ENCODE measurements around the gene NHERF1. TPM values are rescaled to one million over a fixed set of nuclear protein-coding genes. Genes with fewer than 3 reads are reported as not detected.

The NHERF1 gene
- total RNA-seq, 4 donors from 2014 or later, result 8.9 to 12.1 (median 11.0) TPM

GRCh38 chr17:74728033-74728701 lies 20.3 kb upstream of the NHERF1 start:
- Histone ChIP-seq H3K4me3 (no peak overlapping the region), H3K9me3 (no peaks in the 10 kb centered on the region), H3K4me1 (no peaks in the 10 kb centered on the region), H3K27me3 (peaks cover 0 to 41% (median 6%) of the 10 kb centered on the region in 4 donors), H3K36me3 (no peaks in the 10 kb centered on the region), H3K27ac (replicated peaks in 1 of 4) (no peak overlapping the region)
- DNase-seq (ENCODE audit: extremely low spot score), result no peak
- intact Hi-C loops (cut with DNase I), result no loop called here
- TF ChIP-seq EP300 (IDR thresholded peaks at IDR 0.05) (no peak), POLR2AphosphoS5 (IDR thresholded peaks at IDR 0.05) (no peak), POLR2A (IDR thresholded peaks at IDR 0.05; ENCODE audit: low read depth) (no peak), CTCF (IDR thresholded peaks at IDR 0.05) (no peak)
- 96% methylated on average over 3 of the region's 3 CpGs for WGBS

- no peaks in the 10 kb centered on the region for H3K4me1 ChIP-seq
- TF ChIP-seq CTCF (IDR thresholded peaks at IDR 0.05), result no peak
- no peak for TF ChIP-seq POLR2A (IDR thresholded peaks at IDR 0.05; ENCODE audit: low read depth)
- no peak for TF ChIP-seq EP300 (IDR thresholded peaks at IDR 0.05)
- no peak for TF ChIP-seq POLR2AphosphoS5 (IDR thresholded peaks at IDR 0.05)
- H3K9me3 ChIP-seq, result no peaks in the 10 kb centered on the region
- H3K36me3 ChIP-seq, result no peaks in the 10 kb centered on the region
- no peak overlapping the region for H3K4me3 ChIP-seq
- DNase-seq (ENCODE audit: extremely low spot score), result no peak
- H3K27ac ChIP-seq (replicated peaks in 1 of 4), result no peak overlapping the region
- intact Hi-C loops (cut with DNase I), result no loop called here
- 86% methylated on average over 3 of the region's 3 CpGs for WGBS
- peaks cover 0 to 47% (median 6%) of the 10 kb centered on the region in 4 donors for H3K27me3 ChIP-seq
Measured at GRCh38 chr17:74728702-74729075, 19.7 kb upstream of the NHERF1 start.

GRCh38 chr17:74729368-74729767 lies 19.1 kb upstream of the NHERF1 start:
- Histone ChIP-seq H3K4me3 (no peak overlapping the region), H3K27me3 (peaks cover 0 to 47% (median 6%) of the 10 kb centered on the region in 4 donors), H3K27ac (replicated peaks in 1 of 4) (no peak overlapping the region), H3K36me3 (no peaks in the 10 kb centered on the region), H3K9me3 (no peaks in the 10 kb centered on the region), H3K4me1 (no peaks in the 10 kb centered on the region)
- DNase-seq (ENCODE audit: extremely low spot score), result no peak
- intact Hi-C loops (cut with DNase I), result no loop called here
- TF ChIP-seq POLR2AphosphoS5 (IDR thresholded peaks at IDR 0.05), result no peak
- TF ChIP-seq EP300 (IDR thresholded peaks at IDR 0.05), result no peak
- no peak for TF ChIP-seq POLR2A (IDR thresholded peaks at IDR 0.05; ENCODE audit: low read depth)
- no peak for TF ChIP-seq CTCF (IDR thresholded peaks at IDR 0.05)
- WGBS, result 81% methylated on average over 3 of the region's 5 CpGs

GRCh38 chr17:74729866-74730265 lies 18.6 kb upstream of the NHERF1 start:
- no peak for TF ChIP-seq EP300 (IDR thresholded peaks at IDR 0.05)
- no peak for TF ChIP-seq POLR2A (IDR thresholded peaks at IDR 0.05; ENCODE audit: low read depth)
- no peak for TF ChIP-seq POLR2AphosphoS5 (IDR thresholded peaks at IDR 0.05)
- no peak for TF ChIP-seq CTCF (IDR thresholded peaks at IDR 0.05)
- WGBS, result 86% methylated on average over 8 of the region's 15 CpGs
- H3K27me3 ChIP-seq, result peaks cover 0 to 47% (median 6%) of the 10 kb centered on the region in 4 donors
- no peaks in the 10 kb centered on the region for H3K36me3 ChIP-seq
- no peak overlapping the region for H3K27ac ChIP-seq (replicated peaks in 1 of 4)
- no peak overlapping the region for H3K4me3 ChIP-seq
- no peaks in the 10 kb centered on the region for H3K4me1 ChIP-seq
- DNase-seq (ENCODE audit: extremely low spot score), result no peak
- intact Hi-C loops (cut with DNase I), result no loop called here
- H3K9me3 ChIP-seq, result no peaks in the 10 kb centered on the region
